ENCODE results near the gene MSRB1. TPM values are rescaled to one million over a fixed set of nuclear protein-coding genes. Genes with fewer than 3 reads are reported as not detected.

The MSRB1 gene
- total and polyA plus RNA-seq, 7 donors: 44.2 to 83.4 (median 59.5) TPM

GRCh38 chr16:1916640-1916990 is 26.4 kb downstream of the MSRB1 start:
- intact Hi-C loops (cut with DNase I): no loop called here
- no peak for ATAC-seq

DNA sequence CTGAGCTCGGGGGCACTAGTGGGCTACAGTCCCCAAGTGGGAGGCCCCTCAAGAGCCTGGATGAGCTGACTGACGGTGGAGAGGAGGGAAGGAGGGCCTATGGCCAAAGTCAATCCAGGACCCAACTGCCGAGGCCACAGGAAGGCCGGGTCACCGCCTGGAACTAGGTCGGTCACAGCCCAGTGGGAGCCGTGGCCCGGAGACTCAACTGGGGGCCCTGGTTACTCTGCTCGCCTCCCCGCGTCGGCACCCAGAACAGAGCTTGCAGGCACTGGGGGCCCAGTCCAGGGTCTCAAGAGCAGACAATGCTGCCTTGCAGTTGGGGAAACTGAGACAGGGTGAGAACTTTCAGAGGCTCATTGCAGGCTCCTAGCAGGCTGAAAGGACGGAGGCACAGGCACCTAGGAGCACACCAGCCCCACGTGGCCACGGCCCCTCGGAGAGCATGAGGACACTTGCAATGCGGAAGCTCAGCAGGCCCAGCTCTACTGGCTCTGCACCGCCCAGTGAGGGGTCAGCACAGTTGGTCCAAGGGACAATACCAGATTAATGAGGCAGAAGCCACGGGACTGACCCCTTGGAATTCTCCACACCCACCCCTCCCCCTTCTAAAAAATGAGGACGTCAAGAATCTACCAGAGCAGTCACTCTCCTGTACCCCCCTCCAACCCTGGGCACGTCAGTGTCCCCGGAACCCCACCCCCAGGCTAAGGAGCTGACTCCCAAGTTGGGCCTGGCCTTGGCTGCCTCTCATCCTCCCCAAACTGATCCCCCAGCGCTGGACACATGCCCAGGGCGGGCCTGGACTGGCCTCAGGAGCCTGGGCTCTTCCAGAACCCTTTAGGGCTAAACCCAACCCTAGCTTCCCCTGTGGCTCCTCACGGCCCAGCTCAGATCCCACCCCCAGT is 27.0 kb downstream of the MSRB1 start:
- 58 to 62% (median 60%) methylated on average over 22 to 25 of the region's 25 CpGs for WGBS, 3 donors
- intact Hi-C loops (cut with DNase I): no loop called here
- no peak for TF ChIP-seq CTCF (IDR thresholded peaks at IDR 0.05)
- Histone ChIP-seq H3K4me1 (no peaks in the 10 kb centered on the region), H3K36me3 (ENCODE audit: insufficient read depth in 1 of 2, low read depth in 1 of 2) (no peaks in the 10 kb centered on the region), H3K4me3 (no peak overlapping the region), H3K27ac (no peak overlapping the region), H3K27me3 (ENCODE audit: insufficient read depth in 3 of 3, low read length in 2 of 3) (peaks cover 0 to 65% (median 28%) of the 10 kb centered on the region in 3 donors), H3K9me3 (no peaks in the 10 kb centered on the region)
- ATAC-seq (no peak), DNase-seq (no peak)

More at GRCh38 chr16:1916640-1916990, 26.4 kb downstream of the MSRB1 start:
- Histone ChIP-seq H3K36me3 (ENCODE audit: insufficient read depth in 1 of 2, low read depth in 1 of 2) (no peaks in the 10 kb centered on the region), H3K27ac (no peak overlapping the region), H3K27me3 (ENCODE audit: insufficient read depth in 3 of 3, low read length in 2 of 3) (peaks cover 0 to 71% (median 28%) of the 10 kb centered on the region in 3 donors), H3K4me3 (no peak overlapping the region), H3K9me3 (no peaks in the 10 kb centered on the region), H3K4me1 (no peaks in the 10 kb centered on the region)
- DNase-seq: no peak
- TF ChIP-seq CTCF (IDR thresholded peaks at IDR 0.05): no peak
- 7 to 12% (median 9%) methylated on average over 4 to 5 of the region's 5 CpGs for WGBS, 3 donors

DNA sequence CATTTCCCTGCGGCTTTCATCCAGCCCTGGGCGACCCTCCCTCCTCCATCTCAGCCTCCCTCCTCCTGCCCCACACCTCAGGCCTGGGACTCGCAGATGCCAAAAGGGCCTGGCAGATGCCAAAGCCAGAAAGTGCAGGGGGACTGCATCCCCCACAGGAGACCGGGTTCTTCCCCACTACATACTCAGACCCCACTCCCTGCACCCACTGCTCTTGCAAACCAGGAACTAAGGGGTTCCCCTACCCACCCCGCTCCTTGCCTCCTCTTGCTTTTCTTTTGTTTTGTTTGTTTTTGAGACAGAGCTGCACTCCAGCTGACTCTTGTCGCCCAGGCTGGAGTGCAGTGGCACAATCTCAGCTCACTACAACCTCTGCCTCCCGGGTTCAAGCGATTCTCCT is 28.0 kb downstream of the MSRB1 start:
- Histone ChIP-seq H3K36me3 (ENCODE audit: insufficient read depth in 1 of 2, low read depth in 1 of 2) (no peaks in the 10 kb centered on the region), H3K9me3 (no peaks in the 10 kb centered on the region), H3K4me1 (no peaks in the 10 kb centered on the region), H3K4me3 (no peak overlapping the region), H3K27me3 (ENCODE audit: insufficient read depth in 3 of 3, low read length in 2 of 3) (peaks cover 0 to 57% (median 29%) of the 10 kb centered on the region in 3 donors), H3K27ac (no peak overlapping the region)
- DNase-seq (no peak), ATAC-seq (no peak)
- no peak for TF ChIP-seq CTCF (IDR thresholded peaks at IDR 0.05)
- intact Hi-C loops (cut with DNase I): no loop called here
- 44 to 52% (median 44%) methylated on average over 8 of the region's 8 CpGs for WGBS, 3 donors

DNA sequence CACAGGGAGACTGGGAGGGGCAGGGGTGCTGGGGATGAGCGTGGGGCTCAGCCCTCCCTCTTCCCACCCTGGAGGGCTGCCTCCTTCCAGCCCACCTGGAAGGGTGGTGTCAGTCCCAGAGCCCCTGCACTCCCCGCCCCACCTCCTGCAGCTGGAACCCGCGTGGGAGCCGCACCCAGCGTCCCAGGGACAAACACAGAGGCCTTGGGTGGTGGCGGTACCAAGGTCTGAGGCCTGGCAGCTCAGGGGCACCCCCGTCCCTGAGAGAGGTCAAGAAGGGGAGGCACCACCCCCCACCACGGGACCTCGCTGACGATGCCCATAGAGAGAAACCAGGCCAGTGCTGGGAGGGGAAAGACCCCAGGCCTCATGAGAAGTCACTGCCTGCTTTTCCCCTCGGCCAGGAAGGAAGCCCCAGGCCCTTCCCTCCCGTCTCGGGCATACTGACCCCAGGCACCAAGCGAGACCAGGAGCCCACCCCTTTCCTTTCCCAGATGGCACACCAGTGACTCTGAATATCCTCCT is 28.9 kb downstream of the MSRB1 start:
- intact Hi-C loops (cut with DNase I): no loop called here
- Histone ChIP-seq H3K4me3 (no peak overlapping the region), H3K9me3 (no peaks in the 10 kb centered on the region), H3K27me3 (ENCODE audit: insufficient read depth in 3 of 3, low read length in 2 of 3) (peaks cover 0 to 57% (median 24%) of the 10 kb centered on the region in 3 donors), H3K27ac (no peak overlapping the region), H3K4me1 (no peaks in the 10 kb centered on the region), H3K36me3 (ENCODE audit: insufficient read depth in 1 of 2, low read depth in 1 of 2) (no peaks in the 10 kb centered on the region)
- WGBS, 3 donors: 29 to 41% (median 38%) methylated on average over 11 to 15 of the region's 15 CpGs
- no peak for TF ChIP-seq CTCF (IDR thresholded peaks at IDR 0.05)
- no peak for DNase-seq
- no peak for ATAC-seq

Measured in psoas muscle (tissue), 8 donors.